Aorta (tissue), 5 donors: ENCODE data around the gene PRPF6. TPM values are rescaled to one million over a fixed set of nuclear protein-coding genes. Genes with fewer than 3 reads are reported as not detected.
"Not testable (repeated sequence)": the region's sequence is repeated elsewhere in the genome, so short reads cannot be mapped to it uniquely, and the experiment has no call there.

ENCODE experiments used
- ATAC-seq: fragments of 200-7000 bp; cut with Tn5 transposase; one replicate; pipeline ENCODE4 v1.9.1; 2022; ENCODE audit warnings: moderate library complexity; ENCODE audit not compliant: low FRiP score
- DNase-seq, 2 donors: peaks; one replicate each; pipeline ENCODE4 v3.0.0-alpha.2; 2020
- H3K27ac ChIP-seq, 2 donors: one replicate each; pipeline ENCODE4 v1.5.1; 2013; ENCODE audit warnings: low read length in 2 of 2, mild to moderate bottlenecking in 2 of 2, moderate library complexity in 2 of 2, control low read depth in 1 of 2, inconsistent platforms in 1 of 2, low read depth in 1 of 2
- H3K27me3 ChIP-seq, 2 donors: one replicate each; pipeline ENCODE4 v1.6.1; 2013; ENCODE audit warnings: control low read depth in 1 of 2, low read length in 1 of 2, mild to moderate bottlenecking in 1 of 2, moderate library complexity in 1 of 2; ENCODE audit not compliant: insufficient read depth in 2 of 2, control insufficient read depth in 1 of 2
- H3K36me3 ChIP-seq, 2 donors: one replicate each; pipeline ENCODE4 v1.6.1; 2013; ENCODE audit warnings: control low read depth in 1 of 2, low read length in 1 of 2, mild to moderate bottlenecking in 1 of 2; ENCODE audit not compliant: insufficient read depth in 2 of 2, control insufficient read depth in 1 of 2
- H3K4me1 ChIP-seq, 2 donors: one replicate each; pipeline ENCODE4 v1.6.1; 2013; ENCODE audit warnings: low read length in 2 of 2, control low read depth in 1 of 2, mild to moderate bottlenecking in 1 of 2, moderate library complexity in 1 of 2; ENCODE audit not compliant: insufficient read depth in 2 of 2, control insufficient read depth in 1 of 2
- H3K4me3 ChIP-seq, 2 donors: one replicate each; pipeline ENCODE4 v1.5.1; 2013; ENCODE audit warnings: low read length in 2 of 2, control low read depth in 1 of 2, mild to moderate bottlenecking in 1 of 2
- H3K9me3 ChIP-seq: one replicate; pipeline ENCODE4 v1.6.1; 2013; ENCODE audit warnings: mild to moderate bottlenecking, low read length; ENCODE audit not compliant: control insufficient read depth
- WGBS, 2 donors: extraction: QIAGEN DNeasy Blood & Tissue Kit; methylation state at CpG; one replicate each; pipeline ENCODE4 v1.1.7; 2013; 5-methylcytosine and 5-hydroxymethylcytosine counted together
- intact Hi-C, 2 donors: fragments of 100-400 bp; cut with DNase I; formaldehyde crosslinking; loops; one replicate each; pipeline versions ENCODE4 v1.14.2 to v1.15.0; 2022
- polyA plus RNA-seq, 2 donors: library from polyadenylated mRNA; stranded (reverse); fragments of 200-250 nt; gene quantifications; one replicate each; pipeline ENCODE4 v1.2.3, GENCODE V29; 2013
- total RNA-seq, 2 donors: library from RNA; stranded (reverse); fragmentation: NEBNext Ultra II Directional; extraction: Animal tissue kit (Norgen Biotek cat#: 25700); gene quantifications; one replicate each; pipeline ENCODE4 v1.2.1, GENCODE V29; 2021
- donor health status: healthy with polysubstance abuse.
- donor health status: Bipolar disorder and iron deficiency.
- donor health status: DM: no; HTN: no; CAD: no.
- donor health status: DM: no; HTN: no; CAD: no.
- donor health status: DM: yes; HTN: yes; CAD: no.

The PRPF6 gene
- total and polyA plus RNA-seq, 4 donors, result 20.9 to 59.1 (median 51.8) TPM

GRCh38 chr20:64012385-64013154 lies 31.6 kb downstream of the PRPF6 start:
- H3K36me3 ChIP-seq, result peaks cover 10% of the 10 kb centered on the region in 2 donors
- H3K4me3 ChIP-seq, intact Hi-C loops, H3K4me1 ChIP-seq, DNase-seq, H3K9me3 ChIP-seq, H3K27me3 ChIP-seq, H3K27ac ChIP-seq, ATAC-seq: not testable (repeated sequence)
- 93% methylated on average over 11 to 13 of the region's 20 CpGs for WGBS, 2 donors

- H3K4me3 ChIP-seq, result no peak overlapping the region
- 43 to 68% methylated on average over 2 of the region's 2 CpGs for WGBS, 2 donors
Observed at GRCh38 chr20:64015635-64016034, 34.7 kb downstream of the PRPF6 start.

GRCh38 chr20:64021124-64021975 lies 40.4 kb downstream of the PRPF6 start:
- 92% methylated on average over 36 of the region's 36 CpGs for WGBS, 2 donors
- Histone ChIP-seq H3K4me1 (no peaks in the 10 kb centered on the region), H3K4me3 (no peak overlapping the region), H3K27me3 (no peaks in the 10 kb centered on the region), H3K9me3 (no peaks in the 10 kb centered on the region), H3K36me3 (peaks cover 3 to 9% of the 10 kb centered on the region in 2 donors), H3K27ac (no peak overlapping the region)
- no peak for DNase-seq
- intact Hi-C loops, result no loop called here
- ATAC-seq, result no peak

More at GRCh38 chr20:64015635-64016034, 34.7 kb downstream of the PRPF6 start:
- intact Hi-C loops, result no loop called here
- no peak overlapping the region for H3K27ac ChIP-seq
- no peaks in the 10 kb centered on the region for H3K27me3 ChIP-seq
- no peaks in the 10 kb centered on the region for H3K4me1 ChIP-seq
- ATAC-seq, result no peak
- DNase-seq, result no peak
- peaks cover 10 to 16% of the 10 kb centered on the region in 2 donors for H3K36me3 ChIP-seq
- no peaks in the 10 kb centered on the region for H3K9me3 ChIP-seq

- 93 to 94% methylated on average over 17 of the region's 17 CpGs for WGBS, 2 donors
- ATAC-seq (no peak), DNase-seq (no peak)
- no peaks in the 10 kb centered on the region for H3K4me1 ChIP-seq
- no peak overlapping the region for H3K27ac ChIP-seq
- peaks cover 3 to 13% of the 10 kb centered on the region in 2 donors for H3K36me3 ChIP-seq
- H3K9me3 ChIP-seq, result no peaks in the 10 kb centered on the region
- no peaks in the 10 kb centered on the region for H3K27me3 ChIP-seq
- no peak overlapping the region for H3K4me3 ChIP-seq
- intact Hi-C loops, result no loop called here
Observed at GRCh38 chr20:64022671-64023360, 41.9 kb downstream of the PRPF6 start.

GRCh38 chr20:64023361-64024140 lies 42.6 kb downstream of the PRPF6 start:
- Histone ChIP-seq H3K27me3 (no peaks in the 10 kb centered on the region), H3K4me3 (no peak overlapping the region), H3K9me3 (no peaks in the 10 kb centered on the region), H3K4me1 (no peaks in the 10 kb centered on the region), H3K27ac (no peak overlapping the region), H3K36me3 (peaks cover 3 to 15% of the 10 kb centered on the region in 2 donors)
- ATAC-seq, result no peak
- peak in 1 of 2 donors; percentile 12 for DNase-seq
- 89 to 90% methylated on average over 15 of the region's 15 CpGs for whole genome bisulfite sequencing, 2 donors
- intact Hi-C loops, result no loop called here

GRCh38 chr20:64024141-64024990 lies 43.4 kb downstream of the PRPF6 start:
- H3K4me3 ChIP-seq, result no peak overlapping the region
- no peak for ATAC-seq
- H3K4me1 ChIP-seq, result no peaks in the 10 kb centered on the region
- H3K27ac ChIP-seq, result no peak overlapping the region
- DNase-seq, result peak in 1 of 2 donors; percentile 35
- no peaks in the 10 kb centered on the region for H3K9me3 ChIP-seq
- 89 to 91% methylated on average over 17 of the region's 17 CpGs for WGBS, 2 donors
- intact Hi-C loops, result no loop called here
- peaks cover 3 to 12% of the 10 kb centered on the region in 2 donors for H3K36me3 ChIP-seq
- no peaks in the 10 kb centered on the region for H3K27me3 ChIP-seq

GRCh38 chr20:64025101-64025825 lies 44.3 kb downstream of the PRPF6 start:
- Histone ChIP-seq H3K4me3 (no peak overlapping the region), H3K9me3 (no peaks in the 10 kb centered on the region), H3K27me3 (no peaks in the 10 kb centered on the region), H3K36me3 (peaks cover 3 to 14% of the 10 kb centered on the region in 2 donors), H3K4me1 (no peaks in the 10 kb centered on the region), H3K27ac (no peak overlapping the region)
- peak in 1 of 2 donors; percentile 19 for DNase-seq
- 93 to 95% methylated on average over 18 of the region's 18 CpGs for WGBS, 2 donors
- intact Hi-C loops, result no loop called here
- ATAC-seq, result no peak
